GM12892 (cell line): ENCODE data around the gene IFNGR1.

ENCODE experiments used
- POLR2A ChIP-seq: IDR thresholded peaks from 2 replicates; pipeline ENCODE4 v1.6.1; 2011; ENCODE audit warnings: low read depth, low read length, control low read depth
- POLR2AphosphoS5 ChIP-seq: IDR thresholded peaks from 2 replicates; pipeline ENCODE4 v1.6.1; 2011; ENCODE audit warnings: low read depth, low read length, control low read depth

DNA sequence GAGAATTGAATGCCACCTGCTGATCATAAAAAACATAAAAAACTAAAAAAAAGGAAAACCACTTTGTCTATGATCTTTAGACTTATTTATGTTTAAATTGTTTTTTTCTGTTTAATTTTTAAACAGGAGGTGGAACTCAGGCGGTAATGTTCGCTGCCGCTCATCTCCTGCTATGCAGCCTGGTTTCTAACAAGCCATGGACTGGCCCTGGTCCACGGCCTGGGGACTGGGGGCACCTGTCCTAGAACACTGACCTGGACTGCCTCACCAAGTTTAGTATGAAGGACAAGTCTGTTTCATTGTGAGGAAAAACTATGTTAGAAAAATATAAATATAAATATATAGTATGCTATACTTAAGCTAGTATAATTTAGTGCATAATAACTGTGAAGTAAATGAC is 27.0 kb upstream of the IFNGR1 start:
- no peak for TF ChIP-seq POLR2A
- TF ChIP-seq POLR2AphosphoS5 = no peak
